ENCODE results near the gene ADAMTS12. TPM values are rescaled to one million over a fixed set of nuclear protein-coding genes. Genes with fewer than 3 reads are reported as not detected.

ADAMTS12 gene
- total RNA-seq, 1 donor from 2014 or later: 32.9 TPM

DNA sequence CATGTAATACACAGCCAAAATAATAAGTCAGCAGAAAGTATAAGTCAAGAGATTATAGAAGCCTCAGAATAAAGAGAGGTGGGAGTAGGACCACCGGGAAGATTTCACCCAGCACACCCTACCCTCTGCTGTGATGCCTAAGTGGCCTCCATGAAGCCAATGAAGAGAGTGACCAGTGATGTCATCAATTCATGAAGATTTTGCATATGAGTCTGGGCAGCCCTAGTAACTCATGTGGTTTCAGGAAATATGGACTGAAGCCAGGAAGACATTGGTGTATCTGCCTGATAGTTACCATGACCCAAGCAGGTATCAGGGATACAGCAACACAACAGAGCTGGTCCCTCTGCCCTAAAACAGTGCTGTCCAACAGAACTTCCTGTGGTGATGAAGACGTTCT, 135.3 kb downstream of the ADAMTS12 start:
- Mint-ChIP-seq H3K9me3 (ENCODE audit: low read depth) (no peaks in the 10 kb centered on the region), H3K4me3 (ENCODE audit: unreplicated experiment) (no peak overlapping the region), H3K36me3 (ENCODE audit: low read depth) (no peaks in the 10 kb centered on the region), H3K27me3 (ENCODE audit: low read depth) (no peaks in the 10 kb centered on the region), H3K4me1 (ENCODE audit: low read depth) (peaks cover 13% of the 10 kb centered on the region), H3K27ac (ENCODE audit: unreplicated experiment) (no peak overlapping the region)
- no peak for DNase-seq (ENCODE audit: low spot score)
- TF ChIP-seq, protein P1, sequence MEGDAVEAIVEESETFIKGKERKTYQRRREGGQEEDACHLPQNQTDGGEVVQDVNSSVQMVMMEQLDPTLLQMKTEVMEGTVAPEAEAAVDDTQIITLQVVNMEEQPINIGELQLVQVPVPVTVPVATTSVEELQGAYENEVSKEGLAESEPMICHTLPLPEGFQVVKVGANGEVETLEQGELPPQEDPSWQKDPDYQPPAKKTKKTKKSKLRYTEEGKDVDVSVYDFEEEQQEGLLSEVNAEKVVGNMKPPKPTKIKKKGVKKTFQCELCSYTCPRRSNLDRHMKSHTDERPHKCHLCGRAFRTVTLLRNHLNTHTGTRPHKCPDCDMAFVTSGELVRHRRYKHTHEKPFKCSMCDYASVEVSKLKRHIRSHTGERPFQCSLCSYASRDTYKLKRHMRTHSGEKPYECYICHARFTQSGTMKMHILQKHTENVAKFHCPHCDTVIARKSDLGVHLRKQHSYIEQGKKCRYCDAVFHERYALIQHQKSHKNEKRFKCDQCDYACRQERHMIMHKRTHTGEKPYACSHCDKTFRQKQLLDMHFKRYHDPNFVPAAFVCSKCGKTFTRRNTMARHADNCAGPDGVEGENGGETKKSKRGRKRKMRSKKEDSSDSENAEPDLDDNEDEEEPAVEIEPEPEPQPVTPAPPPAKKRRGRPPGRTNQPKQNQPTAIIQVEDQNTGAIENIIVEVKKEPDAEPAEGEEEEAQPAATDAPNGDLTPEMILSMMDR (IDR thresholded peaks at IDR 0.05): no peak

DNA sequence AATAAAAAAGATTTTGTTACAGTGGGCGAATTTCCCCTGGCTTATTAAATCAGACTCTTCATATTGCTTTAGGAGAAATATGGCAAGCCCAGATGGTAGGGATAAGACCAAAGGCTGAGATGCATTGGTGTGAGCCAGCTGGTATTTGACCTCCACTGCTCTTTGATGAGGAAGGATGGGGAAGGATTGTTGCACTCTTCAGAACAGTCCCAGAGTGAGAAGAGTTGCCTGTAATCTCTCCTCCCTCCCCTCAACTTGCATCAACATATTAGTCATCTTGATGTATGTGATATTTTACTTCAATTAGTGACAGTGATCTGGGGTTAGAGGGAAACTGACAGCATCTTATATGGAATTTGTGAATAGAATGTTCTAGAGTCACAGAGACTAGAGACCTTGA, 136.6 kb downstream of the ADAMTS12 start:
- Mint-ChIP-seq H3K27me3 (ENCODE audit: low read depth) (no peaks in the 10 kb centered on the region), H3K9me3 (ENCODE audit: low read depth) (no peaks in the 10 kb centered on the region), H3K27ac (ENCODE audit: unreplicated experiment) (no peak overlapping the region), H3K4me3 (ENCODE audit: unreplicated experiment) (no peak overlapping the region), H3K4me1 (ENCODE audit: low read depth) (peaks cover 5% of the 10 kb centered on the region), H3K36me3 (ENCODE audit: low read depth) (no peaks in the 10 kb centered on the region)
- no peak for DNase-seq (ENCODE audit: low spot score)
- TF ChIP-seq, protein P1 (IDR thresholded peaks at IDR 0.05): no peak

DNA sequence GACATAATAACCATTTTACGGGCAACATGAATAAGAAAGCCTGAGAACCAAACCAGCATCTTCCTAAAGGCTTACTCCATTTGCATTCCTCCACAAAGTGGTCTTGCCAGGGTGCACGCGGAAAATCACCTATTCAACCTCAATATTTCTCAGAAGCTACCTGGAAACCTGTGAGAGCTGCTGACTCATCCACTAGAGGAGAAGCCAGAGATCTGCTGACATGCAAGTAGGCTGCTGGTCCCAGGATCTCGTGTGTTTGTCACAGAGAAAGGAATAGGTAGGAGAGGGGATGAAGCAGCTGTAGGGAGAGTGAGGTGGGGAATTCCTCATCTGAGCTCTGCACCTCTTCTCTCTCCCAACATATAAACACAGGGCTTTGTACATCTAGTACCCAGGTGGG, 138.1 kb downstream of the ADAMTS12 start:
- Mint-ChIP-seq H3K9me3 (ENCODE audit: low read depth) (no peaks in the 10 kb centered on the region), H3K36me3 (ENCODE audit: low read depth) (no peaks in the 10 kb centered on the region), H3K27ac (ENCODE audit: unreplicated experiment) (no peak overlapping the region), H3K27me3 (ENCODE audit: low read depth) (no peaks in the 10 kb centered on the region), H3K4me3 (ENCODE audit: unreplicated experiment) (no peak overlapping the region), H3K4me1 (ENCODE audit: low read depth) (no peaks in the 10 kb centered on the region)
- TF ChIP-seq, protein P1 (IDR thresholded peaks at IDR 0.05): no peak
- DNase-seq (ENCODE audit: low spot score): no peak

DNA sequence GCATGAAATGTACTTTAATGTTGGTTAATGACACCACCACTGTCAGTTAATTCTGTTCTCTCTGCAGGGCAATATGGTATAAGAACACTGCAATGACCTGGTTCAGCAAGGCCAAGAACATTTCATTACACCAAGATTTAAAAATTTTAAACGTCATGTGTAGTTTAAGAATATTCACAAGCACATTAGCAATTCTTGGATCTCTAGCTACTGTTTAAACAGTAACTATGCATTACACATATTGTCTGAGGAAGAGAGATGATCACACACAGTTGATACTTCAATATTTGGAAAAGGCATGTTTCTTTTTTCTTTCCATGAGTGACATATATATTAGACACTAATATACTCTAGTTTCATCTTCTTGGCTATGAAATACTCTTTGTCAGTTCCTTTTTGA, 143.0 kb downstream of the ADAMTS12 start:
- H3K4me1 Mint-ChIP-seq (ENCODE audit: low read depth): no peaks in the 10 kb centered on the region
- TF ChIP-seq, protein P1 (IDR thresholded peaks at IDR 0.05): no peak
- no peaks in the 10 kb centered on the region for H3K27me3 Mint-ChIP-seq (ENCODE audit: low read depth)

DNA sequence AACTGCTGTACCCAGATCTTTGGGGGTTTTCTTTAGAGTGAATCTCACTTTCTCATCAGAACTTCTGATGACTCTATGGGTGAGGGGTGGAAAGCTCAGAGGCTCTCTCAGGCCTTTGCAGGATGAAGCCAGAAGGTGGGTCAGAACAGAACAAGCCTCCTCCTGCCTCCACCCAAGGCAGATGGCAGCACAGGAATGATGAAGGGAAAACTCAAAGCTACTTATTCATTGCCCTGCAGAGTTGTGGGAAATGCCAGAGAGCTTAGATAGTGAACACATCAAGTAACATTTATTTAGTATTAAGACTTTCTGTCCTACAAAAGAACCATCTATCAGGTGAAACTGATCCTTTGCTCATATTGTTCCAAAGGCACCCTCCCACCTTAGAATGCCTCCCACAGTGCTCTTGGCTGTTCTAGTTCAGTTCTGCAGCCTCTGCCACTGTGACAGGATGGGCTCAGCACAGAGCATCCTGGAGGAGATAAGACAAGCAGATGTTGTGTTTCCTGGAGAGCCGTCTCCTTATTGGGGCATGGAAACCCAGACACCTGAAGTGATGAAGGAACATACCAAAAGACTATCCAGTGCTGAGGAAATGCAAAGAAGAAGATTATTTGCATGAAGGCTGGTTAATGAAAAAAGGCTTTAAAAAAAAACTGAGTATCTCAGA, 146.6 kb downstream of the ADAMTS12 start:
- Mint-ChIP-seq H3K9me3 (ENCODE audit: low read depth) (no peaks in the 10 kb centered on the region), H3K4me3 (ENCODE audit: unreplicated experiment) (no peak overlapping the region), H3K27ac (ENCODE audit: unreplicated experiment) (no peak overlapping the region), H3K36me3 (ENCODE audit: low read depth) (no peaks in the 10 kb centered on the region), H3K27me3 (ENCODE audit: low read depth) (no peaks in the 10 kb centered on the region), H3K4me1 (ENCODE audit: low read depth) (peaks cover 11% of the 10 kb centered on the region)
- TF ChIP-seq, protein P1 (IDR thresholded peaks at IDR 0.05): no peak
- no peak for DNase-seq (ENCODE audit: low spot score)

More for the DNA sequence above, 143.0 kb downstream of the ADAMTS12 start:
- H3K36me3 Mint-ChIP-seq (ENCODE audit: low read depth): no peaks in the 10 kb centered on the region
- DNase-seq (ENCODE audit: low spot score): no peak
- H3K9me3 Mint-ChIP-seq (ENCODE audit: low read depth): no peaks in the 10 kb centered on the region
- no peak overlapping the region for H3K27ac Mint-ChIP-seq (ENCODE audit: unreplicated experiment)
- no peak overlapping the region for H3K4me3 Mint-ChIP-seq (ENCODE audit: unreplicated experiment)

All from chondrocyte (in vitro differentiated cells).